Endothelial cell (in vitro differentiated cells): ENCODE data around the gene EPHA1. TPM values are rescaled to one million over a fixed set of nuclear protein-coding genes. Genes with fewer than 3 reads are reported as not detected.
"Not testable (repeated sequence)": the region's sequence is repeated elsewhere in the genome, so short reads cannot be mapped to it uniquely, and the experiment has no call there.

Experiments
- DNase-seq: peaks from one replicate; pipeline ENCODE4 v3.0.0; 2021; ENCODE audit warnings: low spot score
- H3K27ac Mint-ChIP-seq: one replicate; pipeline ENCODE4 v1.8.0; 2021; ENCODE audit warnings: mixed read lengths, inconsistent platforms; ENCODE audit not compliant: unreplicated experiment
- H3K27me3 Mint-ChIP-seq: one replicate; pipeline ENCODE4 v1.8.0; 2021; ENCODE audit warnings: mild to moderate bottlenecking, moderate library complexity, mixed read lengths, inconsistent platforms; ENCODE audit not compliant: unreplicated experiment
- H3K36me3 Mint-ChIP-seq: one replicate; pipeline ENCODE4 v1.8.0; 2021; ENCODE audit warnings: mild to moderate bottlenecking, low read depth, mixed read lengths, inconsistent platforms; ENCODE audit not compliant: unreplicated experiment
- H3K4me1 Mint-ChIP-seq: one replicate; pipeline ENCODE4 v1.8.0; 2021; ENCODE audit warnings: mild to moderate bottlenecking, mixed read lengths, inconsistent platforms; ENCODE audit not compliant: unreplicated experiment
- H3K4me3 Mint-ChIP-seq: one replicate; pipeline ENCODE4 v1.8.0; 2021; ENCODE audit warnings: mild to moderate bottlenecking, mixed read lengths, inconsistent platforms; ENCODE audit not compliant: unreplicated experiment
- H3K9me3 Mint-ChIP-seq: one replicate; pipeline ENCODE4 v1.8.0; 2021; ENCODE audit warnings: mixed read lengths, inconsistent platforms; ENCODE audit not compliant: unreplicated experiment
- CTCF ChIP-seq: fragments of 200-600 bp; sonication (generic); IDR thresholded peaks from one replicate; pipeline ENCODE4 v1.5.0; 2021; ENCODE audit warnings: antibody characterized with exemption; ENCODE audit not compliant: unreplicated experiment
- total RNA-seq: library from RNA; stranded (reverse); fragmentation: NEBNext Ultra II Directional; extraction: Animal tissue kit (Norgen Biotek cat#: 25700); gene quantifications from one replicate; pipeline ENCODE4 v1.2.1, GENCODE V29; 2021; ENCODE audit not compliant: unreplicated experiment

EPHA1 gene
- total RNA-seq, 1 donor from 2014 or later = 7.1 TPM

GRCh38 chr7:143392875-143393266 lies 15.8 kb downstream of the EPHA1 start:
- Mint-ChIP-seq H3K36me3 (peaks cover 21% of the 10 kb centered on the region), H3K9me3 (no peaks in the 10 kb centered on the region), H3K4me1 (peaks cover 37% of the 10 kb centered on the region), H3K27ac (no peak overlapping the region), H3K4me3 (no peak overlapping the region), H3K27me3 (peaks cover 19% of the 10 kb centered on the region)
- DNase-seq = no peak
- no peak for TF ChIP-seq CTCF

- Mint-ChIP-seq H3K4me1 (peaks cover 40% of the 10 kb centered on the region), H3K36me3 (peaks cover 21% of the 10 kb centered on the region)
- DNase-seq = not testable (repeated sequence)
These were observed 16.2 kb downstream of the EPHA1 start for GRCh38 chr7:143392427-143392826.

GRCh38 chr7:143391462-143392404 lies 16.9 kb downstream of the EPHA1 start:
- peaks cover 14% of the 10 kb centered on the region for H3K27me3 Mint-ChIP-seq
- TF ChIP-seq CTCF = no peak
- DNase-seq = no peak
- no peaks in the 10 kb centered on the region for H3K9me3 Mint-ChIP-seq
- peaks cover 21% of the 10 kb centered on the region for H3K36me3 Mint-ChIP-seq
- H3K27ac Mint-ChIP-seq = peak overlapping the region; percentile 71
- peak overlapping the region; percentile 42 for H3K4me3 Mint-ChIP-seq
- peaks cover 40% of the 10 kb centered on the region for H3K4me1 Mint-ChIP-seq

More at GRCh38 chr7:143392427-143392826, 16.2 kb downstream of the EPHA1 start:
- Mint-ChIP-seq H3K27me3 (peaks cover 16% of the 10 kb centered on the region), H3K27ac (peak overlapping the region; percentile 71)
- H3K4me3 Mint-ChIP-seq, H3K9me3 Mint-ChIP-seq: not testable (repeated sequence)

GRCh38 chr7:143390773-143391317 lies 17.8 kb downstream of the EPHA1 start:
- DNase-seq = no peak
- peaks cover 21% of the 10 kb centered on the region for H3K36me3 Mint-ChIP-seq
- no peak for TF ChIP-seq CTCF
- no peaks in the 10 kb centered on the region for H3K9me3 Mint-ChIP-seq
- H3K4me1 Mint-ChIP-seq = peaks cover 40% of the 10 kb centered on the region
- H3K4me3 Mint-ChIP-seq = no peak overlapping the region
- H3K27ac Mint-ChIP-seq = no peak overlapping the region
- H3K27me3 Mint-ChIP-seq = peaks cover 14% of the 10 kb centered on the region

GRCh38 chr7:143390104-143390772 lies 18.4 kb downstream of the EPHA1 start:
- Mint-ChIP-seq H3K27ac (peak overlapping the region; percentile 38), H3K36me3 (peaks cover 21% of the 10 kb centered on the region), H3K9me3 (no peaks in the 10 kb centered on the region), H3K27me3 (peaks cover 14% of the 10 kb centered on the region), H3K4me1 (peaks cover 36% of the 10 kb centered on the region), H3K4me3 (peak overlapping the region; percentile 71)
- no peak for DNase-seq
- no peak for TF ChIP-seq CTCF
